K562 (cell line): Measurements from ENCODE around the gene STRC. TPM values are rescaled to one million over a fixed set of nuclear protein-coding genes. Genes with fewer than 3 reads are reported as not detected.
"Not testable (repeated sequence)": the region's sequence is repeated elsewhere in the genome, so short reads cannot be mapped to it uniquely, and the experiment has no call there.

Source experiments
- ATAC-seq: fragments of 200-7000 bp; cut with Tn5 transposase; 3 replicates; pipeline ENCODE4 v1.9.1; 2020; ENCODE audit warnings: moderate library complexity
- BruUV-seq: library from RNA; stranded (reverse); fragments of 400-500 nt; replicated peaks from 2 replicates; lab custom pipeline; 2021; lab: Mats Ljungman, UMichigan
- CTCF ChIA-PET: fragments of 300-600 bp; formaldehyde crosslinking; extraction: SDS; loops from one replicate; lab custom pipeline; 2021; ENCODE audit warnings: low intra/inter-chr PET ratio; lab: Yijun Ruan, JAX
- POLR2A ChIA-PET: fragments of 300-600, 350-650 bp; sonication (Branson Sonifier 250); formaldehyde crosslinking; extraction: SDS; loops from one replicate; lab custom pipeline; 2021; ENCODE audit warnings: antibody characterized with exemption, inconsistent platforms; lab: Yijun Ruan, JAX
- DNase-seq, 4 experiments: peaks; one replicate each; pipeline versions ENCODE4 v3.0.0 to v3.0.0-alpha.2; 2011 to 2018; ENCODE audit warnings: low spot score in 3 of 4, mixed read lengths in 3 of 4; ENCODE audit errors: extremely low read depth in 1 of 4
- FAIRE-seq: peaks from 2 replicates; lab custom pipeline; 2011; peaks lifted over from hg19 to GRCh38; lab: Jason Lieb, UNC
- H2AFZ ChIP-seq: 2 replicates; pipeline ENCODE4 v1.6.0; 2011; ENCODE audit warnings: low read depth, low read length, control low read depth, inconsistent platforms
- H3K27ac ChIP-seq: fragments of 200-600 bp; 3 replicates; pipeline ENCODE4 v1.8.0; 2011; ENCODE audit warnings: low read depth, mild to moderate bottlenecking, control low read depth, inconsistent platforms, low read length, moderate library complexity, mixed read lengths; ENCODE audit errors: extremely low read depth
- H3K27me3 ChIP-seq, 2 experiments: fragments of 300-600 bp in 1 of 2; 2 replicates in 1 of 2; 3 replicates in 1 of 2; pipeline versions ENCODE4 v1.6.0 to v1.8.0; 2011; ENCODE audit warnings: inconsistent platforms in 2 of 2, low read length in 2 of 2, mild to moderate bottlenecking in 1 of 2, mixed read lengths in 1 of 2, moderate library complexity in 1 of 2; ENCODE audit not compliant: control insufficient read depth in 2 of 2, insufficient read depth in 2 of 2
- H3K36me3 ChIP-seq: fragments of 300-600 bp; 3 replicates; pipeline ENCODE4 v1.8.0; 2011; ENCODE audit warnings: mild to moderate bottlenecking, low read length, inconsistent platforms; ENCODE audit not compliant: control insufficient read depth, insufficient read depth
- H3K4me1 ChIP-seq, 2 experiments: fragments of 200-600 bp in 1 of 2; replicated peaks in 1 of 2; 2 replicates in 1 of 2; 3 replicates in 1 of 2; pipeline versions ENCODE4 v1.5.1 to v1.8.0; 2011; ENCODE audit warnings: inconsistent platforms in 2 of 2, low read length in 2 of 2, mild to moderate bottlenecking in 1 of 2, mixed read lengths in 1 of 2, moderate library complexity in 1 of 2; ENCODE audit not compliant: control insufficient read depth in 2 of 2, insufficient read depth in 2 of 2
- H3K4me2 ChIP-seq: 2 replicates; pipeline ENCODE4 v1.6.1; 2011; ENCODE audit warnings: low read length, control low read depth, inconsistent platforms, mixed read lengths; ENCODE audit not compliant: insufficient read depth
- H3K4me3 ChIP-seq: fragments of 200-600 bp; sonication (generic), shearing (Covaris generic); 2 replicates; pipeline ENCODE4 v1.5.1; 2016; ENCODE audit warnings: control low read depth, inconsistent platforms
- H3K79me2 ChIP-seq: fragments of 200-600 bp; 3 replicates; pipeline ENCODE4 v1.8.0; 2011; ENCODE audit warnings: low read length, inconsistent platforms; ENCODE audit not compliant: control insufficient read depth, insufficient read depth
- H3K9ac ChIP-seq, 2 experiments: 2 replicates each; pipeline versions ENCODE4 v1.6.0 to v1.6.1; 2011; ENCODE audit warnings: low read depth in 2 of 2, low read length in 2 of 2, control low read depth in 1 of 2, inconsistent platforms in 1 of 2, mild to moderate bottlenecking in 1 of 2, mixed read lengths in 1 of 2; ENCODE audit not compliant: insufficient read depth in 1 of 2
- H3K9me1 ChIP-seq: one replicate; pipeline ENCODE4 v1.6.0; 2011; ENCODE audit warnings: inconsistent platforms, mild to moderate bottlenecking, low read length, moderate library complexity; ENCODE audit not compliant: control insufficient read depth, insufficient read depth
- H3K9me3 ChIP-seq: replicated peaks from 2 replicates; pipeline ENCODE4 v1.5.1; 2011; ENCODE audit warnings: low read depth, low read length, inconsistent platforms; ENCODE audit not compliant: control insufficient read depth, insufficient read depth
- H4K20me1 ChIP-seq: replicated peaks from 2 replicates; pipeline ENCODE4 v1.6.1; 2011; ENCODE audit warnings: low read length, inconsistent platforms, mixed read lengths; ENCODE audit not compliant: control insufficient read depth, insufficient read depth
- BRD9 ChIP-seq: fragments of 450-650 bp; IDR thresholded peaks from 2 replicates; pipeline ENCODE4 v1.6.1; 2018; ENCODE audit warnings: low read depth; ENCODE audit not compliant: partially characterized antibody
- DIDO1 ChIP-seq: fragments of 450-650 bp; IDR thresholded peaks from 2 replicates; pipeline ENCODE4 v1.6.1; 2016; ENCODE audit warnings: low read depth, missing biosample characterization, missing genetic modification characterization
- ETS2 ChIP-seq: IDR thresholded peaks from 2 replicates; pipeline ENCODE4 v1.6.1; 2016; ENCODE audit warnings: borderline replicate concordance, missing genetic modification characterization, mild to moderate bottlenecking, moderate library complexity, missing compliant biosample characterization; ENCODE audit not compliant: poor library complexity, severe bottlenecking
- FOXJ3 ChIP-seq: sonication (generic); formaldehyde crosslinking; IDR thresholded peaks from 2 replicates; pipeline ENCODE4 v1.4.0; 2020; ENCODE audit warnings: mild to moderate bottlenecking, missing genetic modification reagents
- FOXK2 ChIP-seq, 2 experiments: fragments of 450-650 bp; IDR thresholded peaks in 1 of 2; conservative IDR thresholded peaks in 1 of 2; 2 replicates each; pipeline ENCODE4 v1.6.1; 2016; ENCODE audit warnings: low read depth in 2 of 2, mild to moderate bottlenecking in 1 of 2
- GATAD2A ChIP-seq: fragments of 450-650 bp; IDR thresholded peaks from 2 replicates; pipeline ENCODE4 v1.6.1; 2017
- HLTF ChIP-seq: fragments of 450-650 bp; IDR thresholded peaks from 2 replicates; pipeline ENCODE4 v1.6.1; 2016
- KDM5B ChIP-seq: fragments of 200-600 bp; sonication (generic); IDR thresholded peaks from 2 replicates; pipeline ENCODE4 v1.6.1; 2012; ENCODE audit warnings: low read depth, mild to moderate bottlenecking, moderate library complexity, low read length, control low read depth, inconsistent platforms; ENCODE audit not compliant: insufficient replicate concordance
- NFIC ChIP-seq: fragments of 450-650 bp; IDR thresholded peaks from 2 replicates; pipeline ENCODE4 v1.6.1; 2017; ENCODE audit warnings: mild to moderate bottlenecking, inconsistent platforms
- NR3C1 ChIP-seq: sonication (generic); formaldehyde crosslinking; IDR thresholded peaks from 2 replicates; pipeline ENCODE4 v1.8.1; 2022; ENCODE audit warnings: missing genetic modification reagents
- RAD21 ChIP-seq, 2 experiments: fragments of 250-450 bp in 1 of 2; fragments of 450-650 bp in 1 of 2; sonication (Bioruptor Pico) in 1 of 2; formaldehyde crosslinking in 1 of 2; IDR thresholded peaks in 1 of 2; conservative IDR thresholded peaks in 1 of 2; 2 replicates each; pipeline versions ENCODE4 v1.4.0 to v1.8.0; 2020 to 2022; ENCODE audit warnings: mild to moderate bottlenecking in 2 of 2, moderate library complexity in 1 of 2
- SNAPC5 ChIP-seq: fragments of 250-450 bp; sonication (Bioruptor Pico); IDR thresholded peaks from 2 replicates; pipeline ENCODE4 v1.8.0; 2021; ENCODE audit warnings: moderate library complexity, mild to moderate bottlenecking, inconsistent platforms
- TCF7 ChIP-seq: sonication (generic); IDR thresholded peaks from 2 replicates; pipeline ENCODE4 v1.6.1; 2016; ENCODE audit warnings: antibody characterized with exemption, borderline replicate concordance
- XRCC5 ChIP-seq: fragments of 200-400 bp; formaldehyde crosslinking; IDR thresholded peaks from 2 replicates; pipeline ENCODE4 v1.6.1; 2017; ENCODE audit warnings: low read depth, mild to moderate bottlenecking, low read length
- ZKSCAN1 ChIP-seq: fragments of 150-350 bp; IDR thresholded peaks from 2 replicates; pipeline ENCODE4 v1.6.1; 2016; ENCODE audit warnings: low read depth, low read length
- ZNF121 ChIP-seq: sonication (generic); formaldehyde crosslinking; conservative IDR thresholded peaks from 2 replicates; pipeline ENCODE4 v1.8.0; 2022; ENCODE audit warnings: missing genetic modification reagents
- ZNF263 ChIP-seq: sonication (generic); formaldehyde crosslinking; IDR thresholded peaks from 2 replicates; pipeline ENCODE4 v1.8.0; 2022; ENCODE audit warnings: mild to moderate bottlenecking, missing genetic modification reagents, borderline replicate concordance
- ZNF431 ChIP-seq: sonication (generic); formaldehyde crosslinking; IDR thresholded peaks from 2 replicates; pipeline ENCODE4 v1.8.0; 2022; ENCODE audit warnings: mild to moderate bottlenecking, missing genetic modification reagents
- WGBS: fragments of 100-300 bp; shearing (Covaris generic); methylation state at CpG from one replicate; pipeline ENCODE4 v1.1.6; 2016; ENCODE audit warnings: low coverage, mixed read lengths; ENCODE audit not compliant: insufficient coverage; ENCODE audit errors: missing lambda C conversion rate; 5-methylcytosine and 5-hydroxymethylcytosine counted together
- in situ Hi-C: fragments of 300-500 bp; cut with MboI; formaldehyde crosslinking; loops from 4 replicates; pipeline ENCODE4 v1.15.0; 2018; ENCODE audit warnings: inconsistent platforms, mixed read lengths
- intact Hi-C: fragments of 100-400 bp; cut with micrococcal nuclease; formaldehyde crosslinking; loops from 2 replicates; pipeline ENCODE4 v1.14.2; 2022
- polyA plus RNA-seq, 8 experiments: library from polyadenylated mRNA; depleted of rRNA in 4 of 8; stranded (reverse) in 5 of 8; unstranded in 3 of 8; fragments of >200 nt; fragmentation: Nextera tagmentation in 2 of 8; fragmentation: Illumina TruSeq in 1 of 8; extraction: Ambion mirVana in 2 of 8; extraction: Trizol in 1 of 8; gene quantifications; 2 replicates each; pipeline versions ENCODE4 v1.2.1 to v1.2.3, GENCODE V29; 2011 to 2014; ENCODE audit warnings: inconsistent platforms in 1 of 8, missing spikeins in 1 of 8
- total RNA-seq, 7 experiments: library from RNA; depleted of rRNA in 6 of 7; stranded (reverse); fragments of >200 nt in 6 of 7; fragmentation: Illumina TruSeq in 2 of 7; extraction: Trizol in 2 of 7; gene quantifications; 2 replicates each; pipeline versions ENCODE4 v1.2.1 to v1.2.3, GENCODE V29; 2011 to 2021; ENCODE audit warnings: low replicate concordance in 1 of 7

Gene STRC
- total and polyA plus RNA-seq, 9 of the 15 experiments (the other 6 are each of a cell fraction or from before 2014, with no cell fraction given): 0.01 to 0.04 TPM; not detected in 7

- POLR2A ChIA-PET, BruUV-seq, DNase-seq, H3K9ac ChIP-seq, H3K36me3 ChIP-seq, ATAC-seq, in situ Hi-C loops, FAIRE-seq, H3K4me1 ChIP-seq, H3K9me1 ChIP-seq, H3K27ac ChIP-seq, H3K4me3 ChIP-seq, H3K9me3 ChIP-seq, H2AFZ ChIP-seq, H3K4me2 ChIP-seq, H3K27me3 ChIP-seq, H4K20me1 ChIP-seq, CTCF ChIA-PET, intact Hi-C loops, H3K79me2 ChIP-seq: not testable (repeated sequence)
- TF ChIP-seq ZNF121 (CRISPR knock-in tag): peak; percentile 57
These were observed 8.3 kb upstream of the STRC start for GRCh38 chr15:43626937-43627336.

GRCh38 chr15:43625106-43625505, 6.5 kb upstream of the STRC start:
- ChIA-PET CTCF (no interaction called here), POLR2A (no interaction called here)
- Histone ChIP-seq H3K9me1 (no peaks in the 10 kb centered on the region), H3K27ac (no peak overlapping the region), H3K9ac (no peak overlapping the region), H3K4me2 (no peak overlapping the region), H3K79me2 (no peaks in the 10 kb centered on the region), H4K20me1 (no peaks in the 10 kb centered on the region), H3K9me3 (no peaks in the 10 kb centered on the region), H3K27me3 (no peaks in the 10 kb centered on the region), H2AFZ (no peak overlapping the region), H3K4me1 (no peaks in the 10 kb centered on the region), H3K4me3 (no peak overlapping the region), H3K36me3 (no peaks in the 10 kb centered on the region)
- no peak for FAIRE-seq
- DNase-seq: no peak
- no peak for ATAC-seq
- in situ Hi-C loops: no loop called here
- intact Hi-C loops: no loop called here
- TF ChIP-seq FOXK2 (conservative IDR thresholded peaks at IDR 0.05 in 1 of 2, IDR thresholded peaks at IDR 0.05 in 1 of 2; ENCODE audit: low read depth in 2 of 2) (no peak), RAD21 (CRISPR knock-in tag; conservative IDR thresholded peaks at IDR 0.05 in 1 of 2, IDR thresholded peaks at IDR 0.05 in 1 of 2) (no peak), ZNF431 (CRISPR knock-in tag) (no peak), TCF7 (no peak), NFIC (no peak), FOXJ3 (CRISPR knock-in tag) (no peak), ZNF263 (CRISPR knock-in tag) (no peak), BRD9 (no peak), XRCC5 (no peak), ZKSCAN1 (no peak), HLTF (no peak), ETS2 (tag) (no peak), DIDO1 (tag) (no peak), SNAPC5 (CRISPR knock-in tag) (no peak), GATAD2A (no peak), KDM5B (no peak), NR3C1 (CRISPR knock-in tag) (no peak)
- no TSS peak for BruUV-seq
- 0% methylated on average over 5 of the region's 5 CpGs for WGBS
